ENCODE data around the gene NALCN. TPM values are rescaled to one million over a fixed set of nuclear protein-coding genes. Genes with fewer than 3 reads are reported as not detected.

The NALCN gene
- polyA plus RNA-seq, 3 donors: not detected

DNA sequence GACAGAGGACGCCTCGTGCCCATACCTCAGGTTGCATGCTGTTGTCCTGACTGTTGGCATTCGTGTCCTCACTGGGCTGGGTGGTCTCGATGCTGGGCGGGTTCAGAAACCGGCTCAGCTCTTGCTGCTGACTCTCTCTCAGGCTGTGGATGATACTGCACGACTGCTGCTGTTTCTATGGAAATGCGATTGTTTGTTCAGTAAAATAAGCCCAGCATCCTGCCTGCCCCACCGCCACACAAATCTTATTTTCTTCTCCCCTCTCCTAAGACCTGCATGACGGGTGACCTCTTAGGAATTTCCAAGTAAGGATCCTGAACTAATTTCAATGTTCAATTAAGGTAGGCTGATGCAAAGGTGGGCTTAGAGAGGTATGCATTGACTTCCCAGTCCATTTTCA is 356.5 kb downstream of the NALCN start:
- no peak for TF ChIP-seq CTCF (IDR thresholded peaks at IDR 0.05)
- no peak overlapping the region for H3K27ac Mint-ChIP-seq
- peaks cover 2 to 4% (median 4%) of the 10 kb centered on the region in 3 donors for H3K27me3 Mint-ChIP-seq (ENCODE audit: low read depth in 3 of 3)
- no peaks in the 10 kb centered on the region for H3K36me3 Mint-ChIP-seq
- Histone ChIP-seq H3K79me2 (ENCODE audit: insufficient read depth, low read length) (no peaks in the 10 kb centered on the region), H2AFZ (ENCODE audit: insufficient read depth, low read depth, low read length, poor library complexity, severe bottlenecking) (no peak overlapping the region), H3K9me3 (replicated peaks in 1 of 2; ENCODE audit: control insufficient read depth in 1 of 2, insufficient read depth in 1 of 2, low read length in 2 of 2) (no peaks in the 10 kb centered on the region), H3K4me1 (ENCODE audit: control insufficient read depth in 1 of 2, insufficient read depth in 2 of 2, low read length in 2 of 2) (no peaks in the 10 kb centered on the region), H3K9ac (ENCODE audit: insufficient read depth, low read length, poor library complexity, severe bottlenecking) (no peak overlapping the region), H3K27ac (ENCODE audit: low read depth in 1 of 2, low read length in 2 of 2) (no peak overlapping the region), H3K4me2 (replicated peaks; ENCODE audit: extremely low read depth, low read length, poor library complexity, severe bottlenecking) (no peak overlapping the region), H3K36me3 (replicated peaks in 1 of 2; ENCODE audit: control insufficient read depth in 1 of 2, insufficient read depth in 2 of 2, low read length in 2 of 2) (no peaks in the 10 kb centered on the region), H4K20me1 (ENCODE audit: insufficient read depth, low read length) (no peaks in the 10 kb centered on the region), H3K27me3 (ENCODE audit: control insufficient read depth in 2 of 2, insufficient read depth in 2 of 2, low read length in 2 of 2) (no peaks in the 10 kb centered on the region), H3K4me3 (replicated peaks in 1 of 3; ENCODE audit: low read depth in 2 of 3, low read length in 3 of 3) (no peak overlapping the region)
- intact Hi-C loops (cut with micrococcal nuclease): no loop called here
- 91% methylated on average over 6 of the region's 10 CpGs for WGBS (ENCODE audit: insufficient coverage)
- no peak for DNase-seq
- peaks cover 0 to 7% (median 3%) of the 10 kb centered on the region in 7 donors for H3K9me3 Mint-ChIP-seq
- no peak overlapping the region for H3K4me3 Mint-ChIP-seq
- no peaks in the 10 kb centered on the region for H3K4me1 Mint-ChIP-seq

DNA sequence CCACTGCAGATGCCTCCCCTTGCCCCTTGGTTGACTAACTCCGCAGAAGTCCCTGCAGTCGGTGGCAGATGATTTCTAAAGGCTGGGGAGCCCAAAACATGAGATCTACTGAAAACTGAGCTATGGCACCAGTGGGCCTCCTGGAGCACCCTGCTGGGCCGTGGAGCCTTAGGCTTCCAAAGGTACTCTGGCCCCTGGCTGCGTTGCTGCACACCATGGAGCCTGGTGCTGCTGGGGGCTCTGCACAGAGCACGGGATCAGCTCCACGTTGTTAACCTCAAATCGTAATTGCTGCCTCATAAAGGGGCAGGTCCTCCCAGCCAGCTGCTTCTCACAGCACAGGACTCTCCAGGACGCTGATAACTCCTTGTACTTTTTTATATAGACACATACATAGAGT is 357.5 kb downstream of the NALCN start:
- no peak for TF ChIP-seq CTCF (IDR thresholded peaks at IDR 0.05)
- no peaks in the 10 kb centered on the region for H3K79me2 ChIP-seq (ENCODE audit: insufficient read depth, low read length)
- H2AFZ ChIP-seq (ENCODE audit: insufficient read depth, low read depth, low read length, poor library complexity, severe bottlenecking): no peak overlapping the region
- H3K9ac ChIP-seq (ENCODE audit: insufficient read depth, low read length, poor library complexity, severe bottlenecking): no peak overlapping the region
- 84% methylated on average over 7 of the region's 8 CpGs for WGBS (ENCODE audit: insufficient coverage)
- no peaks in the 10 kb centered on the region for H3K27me3 ChIP-seq (ENCODE audit: control insufficient read depth in 2 of 2, insufficient read depth in 2 of 2, low read length in 2 of 2)
- H3K4me3 ChIP-seq (replicated peaks in 1 of 3; ENCODE audit: low read depth in 2 of 3, low read length in 3 of 3): no peak overlapping the region
- H3K27ac Mint-ChIP-seq: no peak overlapping the region
- H3K27ac ChIP-seq (ENCODE audit: low read depth in 1 of 2, low read length in 2 of 2): no peak overlapping the region
- H3K4me2 ChIP-seq (replicated peaks; ENCODE audit: extremely low read depth, low read length, poor library complexity, severe bottlenecking): no peak overlapping the region
- H3K4me1 ChIP-seq (ENCODE audit: control insufficient read depth in 1 of 2, insufficient read depth in 2 of 2, low read length in 2 of 2): no peaks in the 10 kb centered on the region
- peaks cover 2 to 4% (median 4%) of the 10 kb centered on the region in 3 donors for H3K27me3 Mint-ChIP-seq (ENCODE audit: low read depth in 3 of 3)
- no peaks in the 10 kb centered on the region for H3K36me3 ChIP-seq (replicated peaks in 1 of 2; ENCODE audit: control insufficient read depth in 1 of 2, insufficient read depth in 2 of 2, low read length in 2 of 2)
- intact Hi-C loops (cut with micrococcal nuclease): no loop called here
- H3K9me3 ChIP-seq (replicated peaks in 1 of 2; ENCODE audit: control insufficient read depth in 1 of 2, insufficient read depth in 1 of 2, low read length in 2 of 2): no peaks in the 10 kb centered on the region
- DNase-seq: no peak
- no peaks in the 10 kb centered on the region for H3K4me1 Mint-ChIP-seq
- no peaks in the 10 kb centered on the region for H4K20me1 ChIP-seq (ENCODE audit: insufficient read depth, low read length)
- peaks cover 0 to 6% (median 1%) of the 10 kb centered on the region in 7 donors for H3K9me3 Mint-ChIP-seq
- H3K36me3 Mint-ChIP-seq: no peaks in the 10 kb centered on the region
- H3K4me3 Mint-ChIP-seq: no peak overlapping the region

Measured in CD14-positive monocyte (primary cell).